CD1c-positive myeloid dendritic cell (primary cell): ENCODE results near the gene SLC2A13.

ENCODE experiments used
- DNase-seq: peaks from one replicate; pipeline ENCODE4 v3.0.0-alpha.2; 2016; ENCODE audit errors: extremely low spot score

SLC2A13 gene

DNA sequence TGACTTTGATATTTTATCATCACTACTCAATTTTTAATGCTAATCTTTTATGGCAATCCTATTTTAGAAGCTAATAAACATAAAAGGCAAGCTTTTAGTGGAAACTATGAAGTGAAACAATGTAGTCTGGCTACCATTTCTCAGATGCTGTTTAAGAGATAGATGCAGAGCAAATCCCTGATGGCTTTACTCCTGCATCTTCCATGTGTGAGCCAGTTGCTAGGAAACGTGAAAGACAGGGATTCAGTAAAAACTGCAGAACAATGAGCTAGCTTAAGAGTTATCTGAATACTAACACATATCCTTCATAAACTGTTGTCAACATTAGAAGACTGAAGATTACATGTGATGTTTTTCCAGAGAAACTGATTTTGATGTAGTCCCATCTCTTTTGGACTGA, 112.6 kb downstream of the SLC2A13 start:
- DNase-seq, result no peak

DNA sequence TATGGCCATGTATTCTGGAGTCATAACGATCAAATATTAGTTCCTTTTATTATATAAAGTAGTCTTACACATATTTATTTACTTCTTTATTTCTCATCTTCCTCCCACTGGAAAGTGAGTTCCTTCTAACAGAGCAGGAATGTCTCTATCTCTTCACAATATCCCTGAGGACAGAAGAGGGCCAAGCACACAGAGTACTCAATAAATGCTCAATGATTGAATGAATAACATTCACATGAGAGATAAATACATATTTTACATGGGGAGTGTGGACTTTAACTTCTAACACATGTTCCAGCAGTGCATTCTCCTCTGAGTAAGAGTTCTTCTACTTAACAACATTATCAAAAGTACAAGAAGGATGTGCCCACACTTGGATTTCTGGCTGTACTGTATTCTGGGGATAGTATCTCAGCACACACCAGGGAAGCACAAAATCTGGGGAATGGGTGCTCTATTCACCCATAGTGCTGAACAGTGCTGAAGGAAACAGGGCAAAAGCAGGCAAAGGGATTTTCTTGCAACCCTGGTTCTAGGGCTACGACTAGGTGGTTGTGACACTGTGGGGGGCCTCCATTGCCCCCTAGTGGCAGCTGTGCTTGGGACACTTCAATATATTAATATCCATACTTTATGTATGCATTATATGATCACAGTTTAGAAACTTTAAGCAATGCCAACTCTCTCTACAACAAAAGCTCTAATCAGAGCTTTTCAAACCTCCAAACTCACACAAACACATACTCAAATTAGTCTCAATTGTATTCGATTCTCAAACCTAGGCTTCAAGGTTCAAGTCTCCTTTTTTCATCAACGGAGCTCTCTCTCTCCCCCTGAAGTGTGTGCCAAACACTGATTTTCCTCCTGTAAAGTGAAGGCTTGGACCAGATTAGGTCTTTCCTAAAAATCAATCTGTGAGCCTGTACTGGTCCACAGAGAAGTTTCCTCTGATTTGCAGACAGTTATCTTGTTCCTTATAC, 115.5 kb downstream of the SLC2A13 start:
- peak; percentile 51 for DNase-seq

DNA sequence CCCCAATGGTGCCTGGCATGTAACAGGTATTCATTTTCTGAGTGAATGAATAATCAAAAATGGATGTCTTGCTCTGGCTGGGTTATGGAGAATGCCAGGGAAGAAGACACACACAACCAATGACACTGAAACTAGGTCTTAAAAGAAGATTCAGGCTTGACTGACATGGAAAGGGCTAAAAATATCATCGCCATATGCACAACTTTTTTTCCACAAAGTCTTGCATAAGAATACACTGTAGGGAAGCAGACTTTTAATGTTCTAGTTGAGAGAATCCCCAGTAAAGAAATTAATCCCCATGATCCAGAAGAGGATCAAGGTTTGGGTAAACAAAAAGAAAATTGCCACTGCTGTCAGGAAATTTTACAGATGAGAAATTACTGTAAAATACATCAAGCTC, 116.4 kb downstream of the SLC2A13 start:
- no peak for DNase-seq

DNA sequence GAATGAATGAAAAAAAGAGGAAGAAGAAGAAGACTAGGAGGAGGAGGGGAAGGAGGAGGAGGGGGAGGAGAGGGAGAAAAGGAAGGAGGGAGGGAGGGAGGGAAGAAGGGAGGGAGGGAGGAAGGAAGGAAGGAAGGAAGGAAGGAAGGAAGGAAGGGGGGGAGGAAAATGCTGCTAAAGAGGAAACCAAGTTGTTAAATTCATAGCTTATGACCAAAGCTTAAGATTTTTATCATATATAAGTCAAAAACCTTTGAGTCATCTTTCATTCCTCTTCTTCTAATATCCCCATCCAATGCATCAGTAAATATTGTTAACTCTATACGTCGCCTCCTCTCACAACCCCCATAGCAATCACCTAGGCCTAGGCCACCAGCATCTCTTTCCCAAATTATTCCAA, 117.3 kb downstream of the SLC2A13 start:
- no peak for DNase-seq

DNA sequence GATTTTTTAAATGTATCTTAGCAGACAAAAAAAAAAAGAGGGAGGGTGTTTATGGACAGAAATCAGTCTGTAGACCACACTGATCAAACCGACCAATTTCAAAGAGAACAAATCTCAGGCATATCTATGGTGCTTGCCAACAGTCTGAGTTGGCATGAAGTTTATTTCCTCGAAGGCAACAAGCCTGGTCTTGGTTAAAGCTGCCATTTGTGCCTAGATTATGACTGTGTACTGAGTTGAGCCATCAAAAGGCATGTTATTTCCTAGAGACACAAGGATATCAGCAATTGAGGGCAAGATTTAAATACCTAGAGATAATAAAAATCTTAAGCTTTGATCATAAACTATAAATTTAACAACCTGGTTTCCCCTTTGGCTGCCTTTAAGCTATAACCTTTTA, 119.2 kb downstream of the SLC2A13 start:
- no peak for DNase-seq

DNA sequence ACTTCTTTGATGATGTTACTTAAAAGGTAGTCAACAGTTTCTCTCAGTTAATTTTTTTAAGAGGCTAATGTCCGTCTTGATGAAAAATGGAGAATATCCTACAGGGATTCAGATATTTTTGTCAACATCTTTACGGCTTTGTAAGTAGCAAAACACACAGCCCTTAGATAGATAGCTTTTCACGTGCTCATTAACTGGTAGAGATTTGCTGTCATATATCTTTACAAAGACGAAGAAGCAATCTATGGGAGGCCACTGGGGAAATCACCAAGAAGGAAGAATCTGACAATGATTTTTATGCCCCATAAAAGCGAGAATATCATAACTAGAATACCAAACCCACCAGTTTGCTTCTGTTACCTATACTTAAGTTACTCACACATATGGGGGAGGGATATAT, 121.2 kb downstream of the SLC2A13 start:
- no peak for DNase-seq

DNA sequence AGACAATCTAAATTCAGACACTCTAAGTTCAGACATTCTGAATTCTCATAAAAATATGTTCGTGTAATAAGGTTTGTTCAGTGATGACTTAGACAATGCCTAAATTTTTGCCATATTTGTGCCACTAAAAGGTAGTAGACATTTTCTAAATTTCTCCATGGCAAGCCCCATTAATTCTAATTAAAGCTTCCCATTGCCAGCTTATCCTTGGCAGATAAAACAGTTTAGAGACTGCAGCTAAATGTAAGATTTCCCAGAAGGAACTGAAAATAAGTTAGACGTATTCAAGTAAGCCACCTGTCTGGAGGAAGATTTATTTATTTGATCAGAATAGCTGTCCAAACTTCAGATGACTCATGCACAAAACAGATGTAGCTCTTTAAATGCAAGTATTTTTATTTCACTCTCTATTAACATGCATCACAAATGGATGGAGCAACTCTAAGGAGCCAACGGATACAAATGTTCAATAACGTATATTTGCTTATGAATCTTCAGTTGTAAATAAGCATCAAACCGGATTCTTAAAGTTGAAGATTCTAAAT, 130.4 kb downstream of the SLC2A13 start:
- DNase-seq, result no peak

DNA sequence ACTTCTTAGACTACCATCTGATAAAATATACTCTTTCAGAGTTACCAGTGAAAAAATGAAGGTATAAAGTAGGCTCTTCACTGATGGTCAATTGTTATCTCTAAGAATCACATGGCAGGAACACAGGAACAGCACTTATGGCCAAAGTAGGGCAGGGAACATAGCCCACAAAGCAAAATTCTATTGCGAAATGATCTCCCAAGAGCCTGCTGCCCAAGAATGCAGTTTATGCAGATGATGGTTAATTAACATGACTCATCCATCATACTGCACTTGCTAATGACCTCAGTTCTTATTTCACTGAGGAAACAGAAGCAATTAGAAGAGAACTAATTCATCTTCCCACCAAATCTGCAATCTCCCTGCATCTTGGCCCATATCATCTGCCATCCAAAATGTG, 133.8 kb downstream of the SLC2A13 start:
- DNase-seq, result no peak

DNA sequence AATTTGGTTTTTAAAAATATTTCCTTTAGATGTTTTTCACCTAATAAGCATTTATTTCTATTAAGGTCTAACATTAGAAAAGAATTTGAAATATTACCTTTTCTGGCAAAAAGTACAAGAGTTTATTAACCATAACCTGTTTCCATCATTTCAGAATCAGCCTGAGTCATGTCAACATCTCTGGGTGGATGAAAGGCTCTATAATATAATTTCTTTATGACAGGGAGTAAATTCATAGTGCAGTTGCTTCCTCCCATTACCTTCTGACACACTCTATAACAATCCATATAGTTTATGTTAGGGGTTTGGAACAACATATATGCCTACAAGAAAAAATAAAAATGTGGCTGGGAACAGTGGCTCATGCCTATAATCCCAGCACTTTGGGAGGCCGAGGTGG, 134.5 kb downstream of the SLC2A13 start:
- DNase-seq, result no peak

DNA sequence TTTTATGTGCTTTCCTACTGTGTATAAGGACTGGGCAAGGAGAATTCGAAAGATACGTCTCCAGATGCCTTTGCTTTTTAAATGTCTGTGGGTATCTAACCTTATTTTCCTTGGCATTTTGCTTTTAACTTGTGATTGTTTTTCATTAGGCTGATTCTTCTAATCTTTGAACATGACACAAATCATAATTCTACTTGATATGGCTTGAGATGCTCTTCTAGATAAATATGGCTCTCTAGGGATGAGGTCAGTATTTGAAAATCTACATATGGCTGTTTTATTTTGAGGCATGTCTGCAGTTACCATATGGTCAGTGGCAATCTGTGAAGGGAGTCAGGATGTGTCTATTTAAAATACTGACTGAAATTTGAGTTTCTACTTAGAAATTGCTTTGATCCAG, 139.2 kb downstream of the SLC2A13 start:
- no peak for DNase-seq

DNA sequence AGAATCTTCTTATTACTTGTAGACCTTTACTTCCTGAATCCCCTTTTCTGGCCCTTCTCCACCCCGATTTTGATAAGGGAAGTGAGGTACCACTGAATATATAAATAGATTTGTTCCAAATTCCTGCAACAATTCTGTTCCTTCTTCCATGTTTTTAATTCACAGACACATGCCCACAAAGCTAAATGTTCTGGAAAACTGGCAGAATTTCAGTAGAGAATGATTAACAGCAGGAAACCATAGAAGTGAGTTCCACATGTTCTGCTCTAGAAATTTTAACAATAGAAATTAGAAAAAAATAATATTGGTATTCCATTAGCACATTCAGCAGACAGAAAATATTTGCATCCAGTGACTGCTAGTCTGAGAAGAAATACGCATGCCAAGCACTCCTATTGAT, 139.6 kb downstream of the SLC2A13 start:
- DNase-seq, result no peak

DNA sequence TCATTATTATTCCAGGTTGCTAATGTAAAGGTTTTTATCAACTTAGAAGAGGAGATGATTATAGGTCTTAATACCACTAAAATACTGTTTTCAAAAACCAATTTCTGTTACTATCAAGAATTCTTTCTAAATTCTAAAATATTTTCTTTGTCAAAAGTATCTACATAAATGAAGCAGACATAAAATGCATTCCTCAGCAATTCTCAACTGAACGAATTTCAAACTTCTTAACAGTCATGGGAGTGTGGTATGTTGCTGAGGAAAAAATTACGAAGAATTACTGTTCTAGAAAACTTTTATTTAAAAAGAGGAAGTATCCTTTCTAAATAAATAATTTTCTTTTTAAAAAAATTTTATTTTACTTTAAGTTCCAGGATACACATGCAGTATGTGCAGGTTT, 146.4 kb downstream of the SLC2A13 start:
- DNase-seq, result no peak

DNA sequence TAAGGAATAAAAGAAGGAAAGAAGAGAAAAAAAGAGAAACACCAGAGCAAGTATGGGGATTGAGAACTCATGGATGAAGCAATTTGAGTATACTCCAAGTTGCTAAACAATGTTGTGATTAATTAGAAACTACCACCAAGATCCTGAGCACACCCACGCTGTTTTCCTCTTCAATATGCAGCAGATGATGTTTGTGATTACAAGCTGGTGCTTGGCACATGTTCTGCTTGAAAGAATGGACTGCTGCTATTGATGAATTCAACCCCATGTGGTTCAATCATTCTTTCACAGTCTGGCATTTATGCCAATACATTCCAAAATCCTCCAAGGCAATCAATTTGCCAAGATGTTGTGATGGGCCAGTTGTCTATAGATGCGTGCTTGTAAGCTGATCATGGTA, 146.8 kb downstream of the SLC2A13 start:
- no peak for DNase-seq

DNA sequence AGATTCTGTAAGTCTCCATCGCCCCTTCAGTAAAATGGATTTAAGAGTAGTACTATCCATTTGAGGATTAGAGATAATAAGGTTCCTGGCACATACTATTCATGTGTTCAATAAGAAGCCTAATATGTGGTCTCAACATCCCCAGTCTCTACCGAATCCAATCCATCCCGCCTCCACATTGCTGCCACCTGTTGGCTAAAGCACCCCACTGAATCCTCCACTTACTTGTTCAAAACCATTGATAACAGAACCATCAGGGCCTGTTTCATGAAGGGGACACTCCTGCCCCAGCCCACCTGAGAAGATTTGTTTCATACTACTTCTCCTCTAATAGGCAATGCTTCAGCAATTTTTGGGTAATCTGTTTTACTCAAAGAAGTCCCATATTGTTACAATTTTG, 147.5 kb downstream of the SLC2A13 start:
- no peak for DNase-seq

DNA sequence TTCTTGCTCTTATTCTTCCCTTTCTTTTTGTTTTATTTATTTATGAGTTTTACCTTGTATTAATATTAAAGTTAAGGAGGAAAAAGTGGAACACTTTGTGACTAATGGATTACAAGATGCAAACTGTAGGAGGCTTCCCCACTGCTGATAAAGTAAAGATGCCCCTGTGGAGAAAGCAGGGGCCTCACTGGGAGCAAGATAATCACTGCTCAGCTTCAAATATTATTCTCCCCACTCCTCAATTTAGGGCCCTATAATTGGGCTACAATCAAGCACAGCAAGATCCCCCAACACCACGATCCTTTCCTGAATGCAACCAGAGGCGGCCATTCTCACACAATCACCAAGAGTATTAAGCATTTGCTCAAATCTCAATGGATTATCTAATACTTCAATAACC, 149.2 kb downstream of the SLC2A13 start:
- DNase-seq, result no peak

DNA sequence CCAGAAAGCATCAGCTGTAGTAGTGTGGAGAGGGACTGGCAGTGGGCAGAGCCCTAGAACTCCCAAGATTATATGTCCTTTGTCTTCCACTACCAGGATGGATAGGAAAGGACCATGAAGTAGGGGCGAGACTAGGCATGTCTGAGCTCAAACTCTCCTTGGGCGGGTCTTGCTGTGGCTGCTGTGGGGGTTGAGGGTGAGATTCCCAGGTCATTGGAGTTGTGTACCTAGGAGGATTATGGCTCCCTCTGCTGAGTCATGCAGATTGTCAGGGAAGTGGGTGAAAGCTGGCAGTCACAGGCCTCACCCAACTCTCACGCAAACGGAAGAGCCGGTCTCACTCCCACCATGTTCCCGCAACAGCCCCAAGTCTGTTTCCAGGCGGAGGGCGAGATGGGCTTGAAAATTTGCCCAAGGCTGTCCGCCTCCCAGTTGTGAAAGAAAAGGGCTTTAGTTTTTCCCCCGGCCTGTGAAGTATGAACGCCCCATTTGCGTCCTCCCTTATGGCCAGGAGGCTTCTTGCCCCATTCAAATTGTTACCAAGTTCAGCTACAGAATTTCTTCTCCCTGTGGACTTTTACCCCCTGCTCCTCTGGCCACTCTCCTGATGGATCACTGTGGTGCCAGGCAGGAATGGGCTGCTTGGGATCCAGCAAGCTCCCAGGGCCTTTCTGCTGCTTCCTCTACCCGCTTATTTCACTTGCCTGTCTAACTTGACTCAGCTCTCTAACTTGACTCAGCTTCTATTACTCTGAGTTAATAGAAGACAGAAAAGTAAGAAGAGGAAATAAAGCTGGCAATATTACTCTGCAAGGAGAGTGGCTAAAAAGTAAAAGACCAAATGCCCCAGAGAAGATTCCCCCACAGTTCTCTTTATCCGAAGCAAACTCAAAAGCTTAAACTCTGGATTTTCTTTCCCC, 159.3 kb downstream of the SLC2A13 start:
- no peak for DNase-seq

DNA sequence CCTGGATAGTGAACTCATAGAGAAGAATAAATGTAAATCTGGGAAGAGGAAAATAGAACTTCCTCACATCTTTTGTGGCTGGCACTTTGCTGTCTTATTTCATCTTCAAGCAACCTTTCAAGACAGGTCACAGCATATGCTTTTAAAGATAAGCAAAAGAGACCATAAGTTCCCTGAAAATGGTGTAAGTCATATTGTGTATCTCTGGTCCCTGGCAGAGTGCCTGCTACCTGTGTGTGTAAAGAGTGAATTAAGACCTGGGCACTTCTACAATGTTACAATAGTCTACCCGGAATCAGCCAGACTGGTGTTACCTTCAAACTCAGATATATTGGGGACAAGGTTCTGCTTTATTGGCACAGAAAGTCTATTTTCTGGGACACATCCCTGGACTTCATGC, 168.8 kb downstream of the SLC2A13 start:
- DNase-seq, result no peak

DNA sequence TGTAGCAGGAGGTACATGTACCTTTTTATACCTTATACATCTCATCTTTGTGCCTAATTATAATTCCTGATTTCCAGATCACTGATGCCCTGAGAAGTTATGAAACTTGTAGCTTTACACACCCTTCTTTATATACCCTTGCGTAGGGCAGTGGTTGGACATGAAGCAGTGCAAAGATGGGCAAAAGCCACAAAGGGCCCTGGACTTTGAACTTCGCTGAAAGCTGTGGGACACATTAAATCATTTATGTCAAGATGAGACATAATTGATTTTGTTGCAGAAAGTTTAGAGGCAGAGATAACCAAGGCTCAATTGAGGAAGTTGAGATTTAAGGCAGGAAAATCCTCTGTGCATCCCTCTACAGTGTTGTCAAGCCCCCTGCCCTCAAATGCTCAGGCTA, 170.0 kb downstream of the SLC2A13 start:
- DNase-seq, result no peak

DNA sequence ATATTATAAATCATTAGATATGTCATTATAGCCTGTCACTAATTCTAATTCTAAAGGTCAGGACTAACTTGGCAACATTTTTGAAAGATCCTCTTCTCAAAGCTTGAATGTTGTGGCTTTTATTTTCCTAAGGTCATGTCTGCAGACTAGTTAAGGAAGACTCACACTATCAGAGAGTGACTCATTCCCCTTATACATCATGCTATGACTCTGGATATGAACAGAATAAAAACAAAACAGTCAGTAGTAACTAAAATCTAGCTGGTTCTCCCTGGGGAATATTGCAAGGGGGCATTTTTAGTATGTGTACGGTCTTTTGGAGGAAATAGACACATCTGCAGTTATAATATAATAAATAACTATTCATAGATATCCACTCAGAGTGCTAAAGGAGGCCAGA, 170.6 kb downstream of the SLC2A13 start:
- DNase-seq, result no peak

DNA sequence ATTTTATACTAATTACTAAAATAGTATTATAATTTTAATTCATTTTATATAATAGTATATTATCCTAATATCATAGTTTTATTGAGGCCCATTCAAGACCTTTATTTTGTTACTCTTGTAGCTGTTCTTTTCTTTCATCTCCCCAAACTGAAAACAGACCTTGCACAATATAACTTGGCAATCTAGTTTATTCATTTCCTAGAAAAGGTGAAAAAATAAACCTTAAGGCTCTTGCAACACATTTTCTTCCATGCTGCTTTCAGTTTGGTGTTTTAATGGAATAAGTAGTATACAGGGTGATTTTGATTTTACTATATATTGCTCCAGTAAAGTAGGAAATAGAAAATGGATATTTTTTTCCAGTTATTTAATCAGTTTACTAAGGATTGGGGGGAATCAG, 174.0 kb downstream of the SLC2A13 start:
- no peak for DNase-seq

DNA sequence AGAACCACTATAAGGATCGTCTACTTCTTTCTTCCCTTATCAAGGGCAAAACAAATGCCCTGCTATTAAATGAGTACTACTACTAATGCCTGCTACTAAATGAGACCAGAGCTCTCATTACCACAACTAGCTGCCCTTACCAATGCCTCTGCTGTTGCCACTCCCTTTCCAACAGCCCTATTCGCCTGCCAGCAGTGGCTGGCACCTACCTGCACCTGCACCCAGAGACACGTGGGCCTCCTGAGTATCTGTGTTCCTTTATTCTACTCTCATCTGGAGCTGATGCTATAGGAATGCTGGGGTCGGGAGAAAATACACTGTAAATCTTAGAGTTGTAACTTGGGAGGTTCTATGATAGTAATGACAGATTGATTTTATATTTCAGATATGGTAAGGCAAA, 174.7 kb downstream of the SLC2A13 start:
- no peak for DNase-seq

DNA sequence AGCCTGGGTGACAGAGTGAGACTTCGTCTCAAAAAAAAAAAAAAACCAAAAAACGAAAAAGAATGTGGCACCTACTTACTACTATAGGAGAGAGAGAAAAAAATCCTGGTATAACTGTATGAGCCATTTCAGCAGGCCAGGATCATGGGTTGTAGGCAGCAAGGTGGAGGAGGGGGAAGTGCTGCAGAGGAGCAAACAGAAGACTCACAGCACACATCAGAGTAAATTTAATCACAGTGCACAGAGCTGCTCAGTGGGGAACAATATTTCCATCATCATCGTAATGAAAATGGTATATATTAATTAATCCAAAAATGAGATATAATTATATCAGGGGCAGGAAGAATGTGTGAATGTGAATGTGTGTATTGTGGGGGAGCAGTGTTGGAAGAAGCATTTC, 175.8 kb downstream of the SLC2A13 start:
- no peak for DNase-seq
